GM12878 (cell line): ENCODE data around the gene CASTOR1. TPM values are rescaled to one million over a fixed set of nuclear protein-coding genes. Genes with fewer than 3 reads are reported as not detected.

Source experiments
- ATAC-seq: fragments of 200-7000 bp; cut with Tn5 transposase; 3 replicates; pipeline ENCODE4 v1.9.1; 2020; ENCODE audit warnings: mild to moderate bottlenecking, moderate library complexity
- BruUV-seq: library from RNA; stranded (reverse); fragments of 400-500 nt; replicated peaks from 2 replicates; lab custom pipeline; 2021; lab: Mats Ljungman, UMichigan
- CTCF ChIA-PET: fragments of 300-600 bp; sonication (Branson Sonifier 250); formaldehyde crosslinking; extraction: SDS; loops from one replicate; lab custom pipeline; 2021; ENCODE audit warnings: inconsistent platforms; lab: Yijun Ruan, JAX
- POLR2A ChIA-PET: fragments of 350-600 bp; formaldehyde crosslinking; extraction: SDS; loops from one replicate; lab custom pipeline; 2021; ENCODE audit warnings: inconsistent platforms; lab: Charles Lee
- RAD21 ChIA-PET: fragments of 300-600 bp; sonication (Branson Sonifier 250); formaldehyde crosslinking; loops from one replicate; lab custom pipeline; 2023; ENCODE audit warnings: antibody characterized with exemption; ENCODE audit not compliant: unreplicated experiment; lab: Charles Lee
- SMC1A ChIA-PET: fragments of 300-600 bp; sonication (Branson Sonifier 250); formaldehyde crosslinking; loops from one replicate; lab custom pipeline; 2023; ENCODE audit not compliant: unreplicated experiment, uncharacterized antibody; lab: Charles Lee
- DNase-seq: peaks from one replicate; pipeline ENCODE4 v3.0.0-alpha.2; 2011; ENCODE audit warnings: low read depth, low spot score
- FAIRE-seq: peaks from 3 replicates; lab custom pipeline; 2011; peaks lifted over from hg19 to GRCh38; lab: Jason Lieb, UNC
- H2AFZ ChIP-seq: 2 replicates; pipeline ENCODE4 v1.6.0; 2011; ENCODE audit warnings: low read depth, low read length, control low read depth; ENCODE audit not compliant: control insufficient read depth
- H3K27ac ChIP-seq: 2 replicates; pipeline ENCODE4 v1.5.1; 2011; ENCODE audit warnings: control low read depth; ENCODE audit not compliant: control insufficient read depth, insufficient read depth
- H3K27me3 ChIP-seq, 2 experiments: replicated peaks in 1 of 2; 2 replicates each; pipeline versions ENCODE4 v1.6.0 to v1.6.1; 2011; ENCODE audit warnings: low read length in 1 of 2; ENCODE audit not compliant: control insufficient read depth in 2 of 2, insufficient read depth in 2 of 2
- H3K36me3 ChIP-seq, 2 experiments: 2 replicates each; pipeline ENCODE4 v1.5.1; 2011; ENCODE audit warnings: low read length in 1 of 2; ENCODE audit not compliant: control insufficient read depth in 2 of 2, insufficient read depth in 2 of 2
- H3K4me1 ChIP-seq: 2 replicates; pipeline ENCODE4 v1.6.1; 2011; ENCODE audit warnings: mild to moderate bottlenecking, low read length, moderate library complexity, mixed read lengths; ENCODE audit not compliant: control insufficient read depth, insufficient read depth
- H3K4me2 ChIP-seq: 2 replicates; pipeline ENCODE4 v1.6.0; 2011; ENCODE audit warnings: control low read depth; ENCODE audit not compliant: control insufficient read depth, insufficient read depth
- H3K4me3 ChIP-seq: fragments of 200-600 bp; sonication (generic); 2 replicates; pipeline ENCODE4 v1.5.1; 2016
- H3K79me2 ChIP-seq: 2 replicates; pipeline ENCODE4 v1.6.0; 2011; ENCODE audit warnings: low read length; ENCODE audit not compliant: control insufficient read depth, insufficient read depth
- H3K9ac ChIP-seq: 2 replicates; pipeline ENCODE4 v1.8.0; 2011; ENCODE audit warnings: low read length, control low read depth, mixed read lengths; ENCODE audit not compliant: control insufficient read depth, insufficient read depth
- H3K9me3 ChIP-seq: replicated peaks from 3 replicates; pipeline ENCODE4 v1.5.1; 2011; ENCODE audit warnings: mild to moderate bottlenecking, low read length; ENCODE audit not compliant: control insufficient read depth, insufficient read depth
- H4K20me1 ChIP-seq: 2 replicates; pipeline ENCODE4 v1.6.0; 2011; ENCODE audit not compliant: control insufficient read depth, insufficient read depth
- BCL3 ChIP-seq: IDR thresholded peaks from 2 replicates; pipeline ENCODE4 v1.6.1; 2011; ENCODE audit warnings: borderline replicate concordance, low read depth, mild to moderate bottlenecking, moderate library complexity, low read length; ENCODE audit not compliant: insufficient read depth, poor library complexity, severe bottlenecking
- CBX5 ChIP-seq: sonication (generic); IDR thresholded peaks from 2 replicates; pipeline ENCODE4 v1.6.1; 2016; ENCODE audit warnings: low read depth, moderate library complexity, mild to moderate bottlenecking, inconsistent platforms
- CUX1 ChIP-seq: IDR thresholded peaks from 2 replicates; pipeline ENCODE4 v1.6.1; 2012; ENCODE audit warnings: improper control_type of control experiment, low read depth, low read length; ENCODE audit not compliant: insufficient replicate concordance
- FOS ChIP-seq: IDR thresholded peaks from 3 replicates; pipeline ENCODE4 v1.6.1; 2011; ENCODE audit warnings: borderline replicate concordance; ENCODE audit not compliant: insufficient read length; ENCODE audit errors: extremely low read depth
- FOXM1 ChIP-seq: IDR thresholded peaks from 2 replicates; pipeline ENCODE4 v1.6.1; 2012; ENCODE audit warnings: low read depth, mild to moderate bottlenecking, inconsistent platforms, low read length, moderate library complexity
- PKNOX1 ChIP-seq: fragments of 450-650 bp; IDR thresholded peaks from 2 replicates; pipeline ENCODE4 v1.6.1; 2016; ENCODE audit warnings: mild to moderate bottlenecking
- SREBF1 ChIP-seq: IDR thresholded peaks from 2 replicates; pipeline ENCODE4 v1.6.1; 2012; ENCODE audit warnings: mild to moderate bottlenecking, low read length
- SRF ChIP-seq, 2 experiments: IDR thresholded peaks; 2 replicates each; pipeline ENCODE4 v1.6.1; 2011; ENCODE audit warnings: low read depth in 2 of 2, low read length in 2 of 2, mild to moderate bottlenecking in 1 of 2, moderate library complexity in 1 of 2
- ZBTB40 ChIP-seq: fragments of 450-650 bp; IDR thresholded peaks from 2 replicates; pipeline ENCODE4 v1.6.1; 2016; ENCODE audit warnings: mild to moderate bottlenecking, moderate library complexity, borderline replicate concordance
- WGBS: methylation state at CpG from one replicate; pipeline ENCODE4 v1.1.6; 2016; ENCODE audit warnings: low lambda C conversion rate; ENCODE audit not compliant: insufficient replicate concordance, insufficient coverage; ENCODE audit errors: missing lambda C conversion rate; 5-methylcytosine and 5-hydroxymethylcytosine counted together
- in situ Hi-C: fragments of 300-500 bp; cut with MboI; formaldehyde crosslinking; loops from 9 replicates; pipeline ENCODE4 v1.14.3; 2018; ENCODE audit warnings: mixed read lengths
- intact Hi-C: fragments of 100-400 bp; cut with micrococcal nuclease; formaldehyde crosslinking; loops from one replicate; pipeline ENCODE4 v1.14.2; 2022; ENCODE audit not compliant: unreplicated experiment
- polyA plus RNA-seq, 11 experiments: library from polyadenylated mRNA; depleted of rRNA in 4 of 11; unstranded in 6 of 11; stranded (reverse) in 5 of 11; fragments of >200 nt; fragmentation: Nextera tagmentation in 4 of 11; fragmentation: Illumina TruSeq in 1 of 11; extraction: Ambion mirVana in 4 of 11; extraction: Trizol in 1 of 11; gene quantifications; 1 replicate in 1 of 11; 2 replicates in 10 of 11; pipeline versions ENCODE4 v1.2.1 to v1.2.3, GENCODE V29; 2011 to 2016; ENCODE audit warnings: inconsistent platforms in 2 of 11, missing spikeins in 2 of 11, low read depth in 1 of 11
- total RNA-seq, 4 experiments: library from RNA; depleted of rRNA in 3 of 4; stranded (reverse); fragments of >200 nt in 3 of 4; fragmentation: Illumina TruSeq in 1 of 4; extraction: Trizol in 1 of 4; gene quantifications; 2 replicates each; pipeline versions ENCODE4 v1.2.1 to v1.2.3, GENCODE V29; 2013 to 2021

CASTOR1 gene
- total and polyA plus RNA-seq, 10 of the 15 experiments (the other 5 are each of a cell fraction or from before 2014, with no cell fraction given), result 0.31 to 9.1 (median 3.3) TPM

- in situ Hi-C loops (no loop called here), intact Hi-C loops (loop anchor here (10.0 kb wide), 1 partner anchor 202 kb away; no protein-coding TSS in a partner anchor)
- no peak overlapping the region for H2AFZ ChIP-seq
- H3K27ac ChIP-seq, result no peak overlapping the region
- ChIA-PET RAD21 (interaction anchor here (0.5 to 1.4 kb wide), 5 partner anchors 20 to 729 kb away, joined by 3 to 4 read pairs (median 3); partner anchors contain the start of genes RNF215 and THOC5), POLR2A (no interaction called here), SMC1A (interaction anchor here (1.4 kb wide), 1 partner anchor 20 kb away, joined by 5 read pairs; no protein-coding TSS in a partner anchor), CTCF (interaction anchor here (4.5 to 10.5 kb wide), 4 partner anchors 18 to 175 kb away, joined by 21 to 436 read pairs (median 57); partner anchors contain the start of gene RNF215)
- H4K20me1 ChIP-seq, result no peaks in the 10 kb centered on the region
- DNase-seq (no peak), FAIRE-seq (no peak), ATAC-seq (no peak)
- 17% methylated on average over 7 of the region's 7 CpGs for WGBS
- no peaks in the 10 kb centered on the region; a peak in 1 of 4 replicates for H3K27me3 ChIP-seq
- H3K9ac ChIP-seq, result no peak overlapping the region
- H3K79me2 ChIP-seq, result no peaks in the 10 kb centered on the region
- H3K4me2 ChIP-seq, result no peak overlapping the region
- no peaks in the 10 kb centered on the region for H3K4me1 ChIP-seq
- H3K4me3 ChIP-seq, result no peak overlapping the region
- no peaks in the 10 kb centered on the region for H3K9me3 ChIP-seq
- BruUV-seq, result no TSS peak
- H3K36me3 ChIP-seq, result no peaks in the 10 kb centered on the region
- TF ChIP-seq FOXM1 (no peak), ZBTB40 (no peak), CBX5 (no peak), FOS (no peak), CUX1 (no peak), PKNOX1 (no peak), BCL3 (no peak), SREBF1 (no peak), SRF (IDR thresholded peaks at IDR 0.05; ENCODE audit: low read depth in 2 of 2, low read length in 2 of 2) (no peak)
These were observed 6.7 kb downstream of the CASTOR1 start for GRCh38 chr22:30282616-30283046.
